ENCODE results near the gene TAPT1. TPM values are rescaled to one million over a fixed set of nuclear protein-coding genes. Genes with fewer than 3 reads are reported as not detected.

The TAPT1 gene
- total RNA-seq, 1 donor from 2014 or later, result 28.5 TPM

DNA sequence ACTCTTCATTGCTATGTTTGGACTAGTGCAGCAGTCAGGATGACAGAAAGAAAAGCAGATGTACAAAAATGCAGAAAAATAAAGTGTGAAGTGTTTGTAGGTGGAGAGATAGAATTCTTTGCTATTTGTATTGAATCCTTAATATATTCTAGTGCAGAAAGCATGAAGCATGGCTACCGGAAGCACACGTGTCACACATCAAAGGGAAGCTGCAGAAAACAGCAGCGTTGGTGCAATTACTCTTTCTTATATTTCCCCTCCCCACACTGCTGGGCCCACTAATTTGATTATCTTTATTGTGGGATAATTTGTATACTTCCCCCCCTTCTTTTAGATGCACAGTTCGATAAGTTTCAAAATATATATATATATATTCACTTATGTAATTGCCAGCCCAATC, 35.9 kb upstream of the TAPT1 start:
- Histone ChIP-seq H3K36me3 (peaks cover 0 to 3% of the 10 kb centered on the region in 2 donors), H3K4me1 (no peaks in the 10 kb centered on the region), H3K4me3 (no peak overlapping the region), H3K9me3 (no peaks in the 10 kb centered on the region), H3K27me3 (no peaks in the 10 kb centered on the region), H3K27ac (no peak overlapping the region)
- DNase-seq (ENCODE audit: extremely low spot score in 2 of 2), result no peak
- intact Hi-C loops (cut with DNase I), result loop anchor here (5.0 kb wide), 1 partner anchor 235 kb away; no protein-coding TSS in a partner anchor
- no peak for TF ChIP-seq POLR2A (IDR thresholded peaks at IDR 0.05)
- TF ChIP-seq, protein P1, sequence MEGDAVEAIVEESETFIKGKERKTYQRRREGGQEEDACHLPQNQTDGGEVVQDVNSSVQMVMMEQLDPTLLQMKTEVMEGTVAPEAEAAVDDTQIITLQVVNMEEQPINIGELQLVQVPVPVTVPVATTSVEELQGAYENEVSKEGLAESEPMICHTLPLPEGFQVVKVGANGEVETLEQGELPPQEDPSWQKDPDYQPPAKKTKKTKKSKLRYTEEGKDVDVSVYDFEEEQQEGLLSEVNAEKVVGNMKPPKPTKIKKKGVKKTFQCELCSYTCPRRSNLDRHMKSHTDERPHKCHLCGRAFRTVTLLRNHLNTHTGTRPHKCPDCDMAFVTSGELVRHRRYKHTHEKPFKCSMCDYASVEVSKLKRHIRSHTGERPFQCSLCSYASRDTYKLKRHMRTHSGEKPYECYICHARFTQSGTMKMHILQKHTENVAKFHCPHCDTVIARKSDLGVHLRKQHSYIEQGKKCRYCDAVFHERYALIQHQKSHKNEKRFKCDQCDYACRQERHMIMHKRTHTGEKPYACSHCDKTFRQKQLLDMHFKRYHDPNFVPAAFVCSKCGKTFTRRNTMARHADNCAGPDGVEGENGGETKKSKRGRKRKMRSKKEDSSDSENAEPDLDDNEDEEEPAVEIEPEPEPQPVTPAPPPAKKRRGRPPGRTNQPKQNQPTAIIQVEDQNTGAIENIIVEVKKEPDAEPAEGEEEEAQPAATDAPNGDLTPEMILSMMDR (IDR thresholded peaks at IDR 0.05), result no peak
- TF ChIP-seq POLR2AphosphoS5 (IDR thresholded peaks at IDR 0.05; ENCODE audit: insufficient read depth in 1 of 2, low read depth in 1 of 2), result no peak

DNA sequence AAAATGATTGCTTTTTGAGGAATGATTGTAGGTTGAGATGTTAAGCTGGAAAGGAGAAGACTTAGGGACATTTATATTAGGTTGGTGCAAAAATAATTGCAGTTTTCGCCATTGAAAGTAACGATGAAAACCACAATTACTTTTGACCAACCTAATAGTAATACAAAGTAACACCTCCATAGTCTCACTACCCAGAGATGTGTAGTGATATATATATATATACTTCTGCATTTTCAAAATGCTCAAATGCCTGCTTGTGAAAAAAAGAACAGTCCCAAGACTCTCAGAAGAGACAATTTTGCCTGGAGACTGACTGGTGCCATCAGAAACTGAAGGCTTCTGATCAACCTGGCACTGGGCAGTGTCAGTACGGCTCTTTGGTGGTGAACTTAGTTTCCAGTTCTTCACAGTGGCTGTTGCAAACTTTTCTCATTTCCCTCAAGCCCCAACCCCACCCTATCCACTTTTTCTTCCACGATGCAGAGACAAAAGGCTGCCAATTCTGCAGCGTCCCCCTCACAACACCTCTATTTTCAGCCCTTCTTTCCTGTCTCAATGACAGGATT, 35.1 kb upstream of the TAPT1 start:
- intact Hi-C loops (cut with DNase I), result loop anchor here (5.0 kb wide), 1 partner anchor 234 kb away; no protein-coding TSS in a partner anchor
- H3K27ac ChIP-seq, result no peak overlapping the region
- no peaks in the 10 kb centered on the region for H3K4me1 ChIP-seq
- H3K36me3 ChIP-seq, result peaks cover 0 to 9% of the 10 kb centered on the region in 2 donors
- H3K4me3 ChIP-seq, result no peak overlapping the region
- no peaks in the 10 kb centered on the region for H3K27me3 ChIP-seq
- DNase-seq (ENCODE audit: extremely low spot score in 2 of 2), result no peak
- H3K9me3 ChIP-seq, result no peaks in the 10 kb centered on the region
- TF ChIP-seq, protein P1 (IDR thresholded peaks at IDR 0.05), result no peak
- TF ChIP-seq POLR2A (IDR thresholded peaks at IDR 0.05) (no peak), POLR2AphosphoS5 (IDR thresholded peaks at IDR 0.05; ENCODE audit: insufficient read depth in 1 of 2, low read depth in 1 of 2) (no peak)

DNA sequence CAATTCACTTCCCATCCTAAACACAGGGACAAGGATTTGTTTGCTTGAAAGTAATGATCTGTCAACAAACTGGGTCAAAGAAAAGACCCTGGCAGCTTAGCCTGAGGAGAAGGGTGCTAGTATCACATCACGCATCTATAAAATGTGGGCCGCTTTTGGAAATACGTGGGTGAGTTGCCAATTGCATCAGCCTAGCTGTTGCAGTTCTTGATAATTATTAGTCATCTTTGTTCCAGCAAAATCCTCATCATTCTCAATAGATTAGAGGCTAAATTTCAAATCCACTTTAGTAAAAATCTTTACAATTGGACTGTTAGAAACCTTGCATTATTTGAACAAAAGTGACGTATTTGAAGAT, 33.6 kb upstream of the TAPT1 start:
- no peaks in the 10 kb centered on the region for H3K27me3 ChIP-seq
- TF ChIP-seq POLR2A (IDR thresholded peaks at IDR 0.05), result no peak
- peaks cover 0 to 9% of the 10 kb centered on the region in 2 donors for H3K36me3 ChIP-seq
- H3K27ac ChIP-seq, result no peak overlapping the region
- intact Hi-C loops (cut with DNase I), result loop anchor here (5.0 kb wide), 1 partner anchor 233 kb away; no protein-coding TSS in a partner anchor
- no peak overlapping the region for H3K4me3 ChIP-seq
- H3K4me1 ChIP-seq, result no peaks in the 10 kb centered on the region
- no peaks in the 10 kb centered on the region for H3K9me3 ChIP-seq
- no peak for DNase-seq (ENCODE audit: extremely low spot score in 2 of 2)

GRCh38 chr4:16259241-16259888, 33.1 kb upstream of the TAPT1 start:
- intact Hi-C loops (cut with DNase I), result no loop called here
- Histone ChIP-seq H3K27ac (no peak overlapping the region), H3K4me3 (no peak overlapping the region), H3K27me3 (no peaks in the 10 kb centered on the region), H3K4me1 (no peaks in the 10 kb centered on the region), H3K36me3 (peaks cover 0 to 9% of the 10 kb centered on the region in 2 donors), H3K9me3 (no peaks in the 10 kb centered on the region)
- no peak for DNase-seq (ENCODE audit: extremely low spot score in 2 of 2)
- TF ChIP-seq POLR2A (IDR thresholded peaks at IDR 0.05), result no peak
- no peak for TF ChIP-seq POLR2AphosphoS5 (IDR thresholded peaks at IDR 0.05; ENCODE audit: insufficient read depth in 1 of 2, low read depth in 1 of 2)
- TF ChIP-seq, protein P1 (IDR thresholded peaks at IDR 0.05), result no peak

DNA sequence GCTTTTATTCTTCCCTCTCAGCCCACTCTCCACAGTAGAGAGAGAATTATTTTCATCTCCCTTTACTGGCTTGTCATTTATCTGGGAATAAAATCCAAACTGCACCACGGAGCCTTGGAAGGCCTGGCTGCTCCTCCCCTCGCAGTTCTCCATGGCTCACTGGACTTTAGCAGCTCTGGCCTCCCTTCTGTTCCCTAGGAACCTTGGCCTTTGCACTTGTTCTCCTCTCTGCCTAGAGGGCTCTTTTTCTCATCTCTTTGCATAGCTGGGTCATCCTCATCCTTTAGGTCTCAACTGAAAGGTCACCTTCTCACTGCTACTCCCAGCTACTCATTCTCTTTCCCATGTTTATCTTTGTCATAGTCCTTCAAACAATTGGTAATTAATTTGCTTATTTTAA, 31.3 kb upstream of the TAPT1 start:
- DNase-seq (ENCODE audit: extremely low spot score in 2 of 2), result no peak
- TF ChIP-seq POLR2A (IDR thresholded peaks at IDR 0.05) (no peak), POLR2AphosphoS5 (IDR thresholded peaks at IDR 0.05; ENCODE audit: insufficient read depth in 1 of 2, low read depth in 1 of 2) (no peak)
- TF ChIP-seq, protein P1 (IDR thresholded peaks at IDR 0.05), result no peak
- Histone ChIP-seq H3K36me3 (peaks cover 0 to 9% of the 10 kb centered on the region in 2 donors), H3K27me3 (no peaks in the 10 kb centered on the region), H3K4me3 (no peak overlapping the region), H3K9me3 (no peaks in the 10 kb centered on the region), H3K27ac (no peak overlapping the region), H3K4me1 (no peaks in the 10 kb centered on the region)
- intact Hi-C loops (cut with DNase I), result no loop called here

All from vagina (tissue), 2 donors.